ENCODE measurements around the gene GRIA1.
A peak's percentile ranks its signal among the peaks of the same experiment; 100 is the strongest.
"Not testable (repeated sequence)": the region's sequence is repeated elsewhere in the genome, so short reads cannot be mapped to it uniquely, and the experiment has no call there.

The GRIA1 gene

GRCh38 chr5:153671653-153672346 is 181.3 kb downstream of the GRIA1 start:
- DNase-seq, result no peak

GRCh38 chr5:153672347-153673090 is 182.0 kb downstream of the GRIA1 start:
- DNase-seq, result no peak

GRCh38 chr5:153674356-153674755 is 183.9 kb downstream of the GRIA1 start:
- DNase-seq, result no peak

- DNase-seq, result no peak
These were observed 185.9 kb downstream of the GRIA1 start for GRCh38 chr5:153676406-153676805.

GRCh38 chr5:153676821-153677220 is 186.4 kb downstream of the GRIA1 start:
- DNase-seq, result no peak

GRCh38 chr5:153678617-153679329 is 188.3 kb downstream of the GRIA1 start:
- DNase-seq, result no peak

- DNase-seq, result no peak
These were observed 199.8 kb downstream of the GRIA1 start for GRCh38 chr5:153690236-153690635.

GRCh38 chr5:153696256-153696655 is 205.8 kb downstream of the GRIA1 start:
- no peak for DNase-seq

GRCh38 chr5:153699035-153699434 is 208.6 kb downstream of the GRIA1 start:
- DNase-seq, result no peak

- no peak for DNase-seq
These were observed 210.5 kb downstream of the GRIA1 start for GRCh38 chr5:153700940-153701339.

GRCh38 chr5:153702265-153702664 is 211.8 kb downstream of the GRIA1 start:
- DNase-seq, result no peak

- DNase-seq, result no peak
These were observed 213.6 kb downstream of the GRIA1 start for GRCh38 chr5:153704110-153704509.

- no peak for DNase-seq
These were observed 217.2 kb downstream of the GRIA1 start for GRCh38 chr5:153707626-153708025.

GRCh38 chr5:153711755-153712154 is 221.3 kb downstream of the GRIA1 start:
- DNase-seq, result peak in 1 of 2 experiments; percentile 2

GRCh38 chr5:153712946-153713345 is 222.5 kb downstream of the GRIA1 start:
- DNase-seq, result no peak

GRCh38 chr5:153713943-153714342 is 223.5 kb downstream of the GRIA1 start:
- DNase-seq, result no peak

GRCh38 chr5:153714798-153715197 is 224.3 kb downstream of the GRIA1 start:
- DNase-seq, result no peak

GRCh38 chr5:153717287-153717686 is 226.8 kb downstream of the GRIA1 start:
- DNase-seq, result no peak

GRCh38 chr5:153718713-153719112 is 228.2 kb downstream of the GRIA1 start:
- DNase-seq, result no peak

- no peak for DNase-seq
These were observed 228.9 kb downstream of the GRIA1 start for GRCh38 chr5:153719324-153719723.

GRCh38 chr5:153723022-153723610 is 232.6 kb downstream of the GRIA1 start:
- not testable (repeated sequence) for DNase-seq

GRCh38 chr5:153742060-153742459 is 251.6 kb downstream of the GRIA1 start:
- DNase-seq, result no peak

- DNase-seq, result no peak
These were observed 254.3 kb downstream of the GRIA1 start for GRCh38 chr5:153744751-153745150.

All from SW 1271 (cell line).